HG02973 (cell line): ENCODE measurements around the gene FBP2.
"Not testable (repeated sequence)": the region's sequence is repeated elsewhere in the genome, so short reads cannot be mapped to it uniquely, and the experiment has no call there.

Experiments used
- ATAC-seq: cut with Tn5 transposase; IDR thresholded peaks from one replicate; pipeline ENCODE4 v1.9.1; 2021; ENCODE audit warnings: moderate library complexity; ENCODE audit not compliant: unreplicated experiment

The FBP2 gene

DNA sequence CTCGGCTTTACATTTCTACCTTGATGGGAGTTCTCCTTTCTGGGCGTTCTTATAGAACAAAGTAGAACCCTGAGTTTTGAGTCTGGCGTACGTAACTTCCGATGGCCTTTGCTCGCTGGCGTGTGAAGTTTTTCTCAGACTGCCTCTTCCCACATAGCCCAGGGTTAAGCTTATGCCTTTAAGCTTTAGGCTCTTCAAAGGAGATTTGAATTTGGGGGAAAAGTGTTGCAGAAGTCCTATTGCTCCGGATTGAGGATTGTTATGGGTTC, 13.7 kb upstream of the FBP2 start:
- no peak for ATAC-seq

GRCh38 chr9:94606646-94607422, 13.2 kb upstream of the FBP2 start:
- ATAC-seq, result no peak

DNA sequence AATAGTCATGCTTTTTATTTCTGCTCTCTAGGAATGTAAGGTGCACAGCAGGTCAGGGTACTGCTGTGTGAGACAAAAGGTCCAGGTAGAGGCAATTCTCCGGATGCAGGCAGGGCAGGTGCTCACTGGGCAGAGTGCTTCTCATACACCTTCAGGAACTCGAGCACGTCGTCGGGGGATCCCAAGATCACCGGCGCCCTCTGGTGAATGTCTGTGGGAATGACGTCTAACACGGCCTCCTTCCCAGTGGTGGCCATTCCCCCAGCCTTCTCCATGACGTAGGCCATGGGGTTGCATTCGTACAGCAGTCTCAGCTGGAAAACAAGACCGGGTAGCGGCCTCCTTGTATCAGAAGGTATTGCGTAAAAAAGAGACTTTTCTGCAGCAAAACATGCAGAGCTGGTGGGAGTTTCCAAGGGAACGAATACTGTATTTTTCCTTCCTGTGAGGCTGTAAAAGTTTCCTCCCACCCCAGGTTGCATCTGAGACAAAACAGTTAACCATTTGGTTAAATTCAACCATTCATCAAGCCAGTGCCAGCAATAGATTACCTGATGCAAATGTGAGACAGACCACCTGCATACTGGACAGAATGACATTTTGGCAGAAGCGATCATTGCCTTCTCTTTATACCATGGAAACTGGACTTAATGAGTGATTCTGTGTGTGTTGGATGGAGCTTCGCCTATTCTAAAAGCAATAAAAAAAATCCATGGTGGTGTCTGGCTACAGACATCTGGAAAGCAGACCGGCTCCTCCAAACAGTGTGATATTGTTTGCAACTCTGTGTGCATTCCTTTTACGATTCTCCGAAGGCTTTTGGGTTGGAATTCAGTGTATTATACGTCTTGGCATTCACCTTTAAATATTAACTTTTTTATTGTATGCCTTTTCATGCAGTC, 9.9 kb upstream of the FBP2 start:
- ATAC-seq, result no peak

DNA sequence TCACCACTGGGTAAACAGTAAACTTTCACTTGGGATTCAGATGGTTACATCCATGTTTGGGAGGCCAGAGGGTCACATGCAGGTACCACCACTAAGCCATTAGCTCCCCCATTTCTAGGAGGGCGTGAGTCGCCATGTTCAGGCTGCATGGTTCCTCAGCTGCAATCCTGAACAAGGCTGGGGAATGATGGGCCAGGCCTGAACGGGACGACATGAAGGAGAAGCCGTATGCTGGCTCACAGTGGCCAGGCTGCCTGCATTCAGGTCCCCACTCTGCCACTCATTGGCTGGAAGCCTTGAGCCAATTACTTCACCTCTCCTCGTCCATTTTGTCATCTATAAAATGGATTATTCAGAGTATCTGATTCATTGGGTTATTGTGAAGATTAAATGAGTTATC, 9.0 kb upstream of the FBP2 start:
- ATAC-seq, result no peak

GRCh38 chr9:94600715-94601114, 7.1 kb upstream of the FBP2 start:
- no peak for ATAC-seq

DNA sequence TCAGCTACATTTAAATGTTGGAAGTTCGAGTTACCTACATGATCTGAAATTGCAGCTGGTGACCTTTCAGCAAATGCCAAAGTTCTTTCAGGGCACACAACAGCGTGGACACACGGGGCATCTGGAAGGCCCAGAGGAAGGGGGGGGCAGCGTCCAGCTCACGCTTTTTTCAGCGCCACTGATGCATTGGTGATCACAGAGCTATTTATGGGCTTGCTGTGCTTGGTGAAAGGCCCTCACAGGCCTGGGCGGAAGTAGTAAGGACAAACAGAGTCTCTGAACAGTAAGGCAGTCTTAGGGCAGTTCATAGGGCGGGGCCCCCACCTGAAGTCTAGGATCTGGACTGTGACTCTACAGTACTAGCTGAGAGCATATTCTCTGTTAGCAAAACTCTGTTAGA, 6.6 kb upstream of the FBP2 start:
- ATAC-seq, result no peak

DNA sequence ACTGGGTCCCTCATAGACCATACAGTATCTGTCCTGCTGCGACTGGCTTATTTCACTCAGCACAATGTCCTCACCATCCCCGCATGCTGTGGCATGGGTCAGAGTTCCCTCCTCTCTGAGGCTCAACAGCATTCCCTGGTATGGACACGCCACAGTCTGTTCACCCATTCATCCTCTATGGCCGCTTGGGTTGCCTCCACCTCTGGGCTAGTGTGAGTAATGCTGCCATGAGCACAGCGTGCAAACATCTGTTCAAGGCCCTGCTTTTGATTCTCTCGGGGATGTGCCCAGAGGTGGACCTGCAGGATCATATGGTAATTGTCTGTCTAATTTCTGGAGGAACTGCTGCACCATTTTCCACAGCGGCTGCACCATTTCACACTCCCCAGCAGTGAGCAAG, 5.5 kb upstream of the FBP2 start:
- ATAC-seq, result no peak

DNA sequence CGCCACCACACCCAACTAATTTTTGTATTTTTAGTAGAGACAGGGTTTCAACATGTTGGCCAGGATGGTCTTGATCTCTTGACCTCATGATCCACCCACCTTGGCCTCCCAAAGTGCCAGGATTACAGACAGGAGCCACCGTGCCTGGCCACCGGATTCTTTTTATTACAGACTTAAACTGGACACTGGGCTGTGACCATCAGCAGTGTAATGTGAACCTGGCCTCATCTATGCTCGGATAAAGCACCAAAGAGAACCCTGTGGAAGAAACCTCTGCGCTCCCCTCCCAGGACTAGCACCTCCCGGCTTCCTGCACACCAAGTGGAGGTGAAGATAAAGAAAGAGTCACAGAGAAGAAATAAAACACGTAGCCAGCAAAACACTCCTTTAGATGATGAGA, 941 bp downstream of the FBP2 start:
- ATAC-seq, result not testable (repeated sequence)

GRCh38 chr9:94591876-94592275, 1.7 kb downstream of the FBP2 start:
- no peak for ATAC-seq

GRCh38 chr9:94591046-94591545, 2.5 kb downstream of the FBP2 start:
- ATAC-seq, result not testable (repeated sequence)

- no peak for ATAC-seq
Measured at GRCh38 chr9:94588681-94589080, 4.9 kb downstream of the FBP2 start.

GRCh38 chr9:94586814-94587213, 6.8 kb downstream of the FBP2 start:
- no peak for ATAC-seq

- ATAC-seq, result no peak
Measured at GRCh38 chr9:94586316-94586715, 7.3 kb downstream of the FBP2 start.

- no peak for ATAC-seq
Measured at GRCh38 chr9:94584555-94584954, 9.1 kb downstream of the FBP2 start.

- ATAC-seq, result no peak
Measured at GRCh38 chr9:94581728-94582127, 11.9 kb downstream of the FBP2 start.

- ATAC-seq, result no peak
Measured at GRCh38 chr9:94577571-94577970, 16.1 kb downstream of the FBP2 start.

DNA sequence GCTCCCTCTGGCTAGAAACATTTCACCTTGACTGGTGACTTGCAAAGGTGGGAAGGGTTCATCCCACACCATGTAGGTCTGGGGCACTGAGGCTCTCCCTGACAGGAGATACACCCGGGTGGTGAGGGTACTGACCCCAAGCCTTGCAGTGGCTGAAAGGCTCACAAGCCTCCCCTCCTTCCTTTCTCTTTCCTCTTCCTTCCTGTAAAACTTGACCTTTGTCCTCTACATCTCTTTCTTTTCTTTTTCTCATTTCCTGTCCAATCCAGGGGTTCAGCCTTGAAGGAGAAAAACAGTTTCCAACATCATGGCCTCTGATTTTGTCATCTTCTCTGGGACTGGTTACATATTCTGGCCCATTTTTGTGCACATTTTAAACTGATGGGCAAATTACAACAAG, 16.6 kb downstream of the FBP2 start:
- no peak for ATAC-seq

DNA sequence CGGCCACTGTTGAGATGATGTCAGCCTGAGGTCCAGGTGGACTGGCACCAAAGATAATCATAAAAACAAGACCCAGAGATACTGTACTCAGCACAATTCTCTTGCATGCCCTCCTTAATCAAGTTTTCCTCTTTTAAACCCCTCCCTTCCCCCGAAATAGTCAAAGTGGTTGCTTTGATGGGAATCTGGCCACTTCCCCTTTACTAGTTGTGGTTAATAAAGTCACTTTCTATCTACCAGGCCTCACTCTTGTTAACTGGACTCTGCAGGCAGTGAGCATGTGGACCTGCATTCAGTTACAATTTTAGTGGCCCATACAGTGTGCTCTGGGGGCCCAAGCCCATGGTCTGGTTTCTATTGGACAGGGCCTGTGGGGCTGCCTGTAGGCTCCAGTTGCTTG, 17.5 kb downstream of the FBP2 start:
- no peak for ATAC-seq

DNA sequence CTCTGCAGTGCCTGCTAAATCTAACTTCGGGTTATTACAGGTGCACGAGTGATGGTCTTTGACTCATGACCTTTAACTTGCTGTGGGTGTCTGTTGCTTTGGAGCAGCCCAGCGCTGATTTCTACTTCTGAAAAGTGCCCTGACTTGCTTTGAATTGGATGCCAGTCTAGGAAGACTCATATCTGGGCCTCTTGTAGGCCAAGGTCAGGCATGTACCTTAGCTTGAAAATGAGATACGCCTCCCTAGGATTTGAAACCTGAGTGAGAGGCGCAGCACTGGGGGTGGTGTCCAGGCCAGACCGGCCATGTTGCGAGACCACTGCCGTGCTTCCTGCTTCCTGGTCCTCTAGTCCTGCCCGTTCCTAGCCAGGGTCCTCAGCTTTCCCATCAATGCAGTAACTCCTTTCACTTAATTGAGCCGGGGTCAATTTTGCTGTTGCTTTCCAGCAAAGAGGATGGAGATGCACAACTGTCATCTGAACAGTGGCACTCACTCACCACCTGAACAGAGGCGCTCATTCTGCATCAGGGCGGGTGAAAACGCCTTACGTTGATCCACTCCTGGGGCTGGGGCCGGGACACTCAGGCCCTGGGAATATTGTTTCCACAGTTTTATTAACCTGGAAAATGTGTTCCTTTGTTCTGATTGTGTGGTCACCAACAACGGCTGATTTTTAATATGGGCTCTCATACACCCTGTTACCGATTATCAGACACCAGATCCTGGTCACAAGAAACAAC, 24.5 kb downstream of the FBP2 start:
- ATAC-seq, result no peak

DNA sequence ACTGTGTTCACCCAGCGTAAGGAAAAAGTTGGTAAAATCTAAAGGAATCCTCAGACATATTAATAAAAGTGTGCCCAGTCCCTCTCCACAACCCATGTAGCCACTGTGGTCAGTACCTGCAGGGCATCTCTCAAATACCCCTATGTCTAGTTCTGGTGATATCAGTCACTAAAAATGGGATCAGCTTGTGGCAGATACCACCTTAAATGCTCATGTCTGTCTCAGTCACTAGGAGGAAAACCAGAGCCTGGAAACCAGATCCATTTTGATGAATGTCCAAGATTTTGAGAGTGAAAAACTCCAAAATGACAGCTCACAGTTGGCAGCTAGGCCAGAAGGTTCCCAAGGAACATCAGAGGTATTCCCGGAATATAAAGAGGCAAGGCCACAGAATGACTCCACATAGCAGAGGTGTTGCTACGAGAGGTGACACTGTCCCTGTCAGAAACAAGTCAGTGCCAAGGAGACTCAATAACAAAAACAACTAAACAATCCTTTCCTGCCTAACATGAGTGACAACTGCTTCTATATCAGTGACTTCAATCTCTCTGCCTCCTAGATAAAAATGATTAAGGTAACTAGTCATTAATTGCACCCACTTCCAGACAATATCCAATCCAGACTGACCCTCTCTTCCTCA, 25.3 kb downstream of the FBP2 start:
- no peak for ATAC-seq

DNA sequence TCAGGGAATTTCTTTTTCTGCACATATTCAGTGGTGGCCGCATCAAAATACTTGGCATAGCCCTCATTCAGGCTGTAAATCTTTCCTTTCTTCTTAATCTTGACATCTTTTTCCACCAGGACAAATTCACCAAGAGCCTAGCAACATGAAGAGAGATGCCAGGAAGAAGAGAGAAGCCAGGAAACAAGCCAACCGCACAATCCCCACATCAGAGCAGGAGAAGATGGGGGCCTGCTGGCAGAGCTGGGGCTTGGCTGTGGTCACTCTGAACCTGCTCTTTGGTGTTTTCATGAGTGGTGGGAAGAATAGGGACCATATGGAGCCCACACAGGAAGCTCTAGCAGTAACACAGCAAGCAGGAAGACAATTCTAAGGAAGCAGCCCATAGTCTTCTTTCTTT, 26.4 kb downstream of the FBP2 start:
- ATAC-seq, result no peak
